HG02798 (cell line): ENCODE results near the gene SECISBP2L.
"Not testable (repeated sequence)": the region's sequence is repeated elsewhere in the genome, so short reads cannot be mapped to it uniquely, and the experiment has no call there.

ENCODE experiments used
- ATAC-seq: cut with Tn5 transposase; IDR thresholded peaks from one replicate; pipeline ENCODE4 v1.9.1; 2021; ENCODE audit warnings: mild to moderate bottlenecking; ENCODE audit not compliant: unreplicated experiment, poor library complexity

SECISBP2L gene

GRCh38 chr15:49046220-49047102 lies at the start of gene SECISBP2L:
SECISBP2L (minus strand) TSS chr15:49046446; CDS start chr15:49046299, 147 bp downstream.
- ATAC-seq: peak; percentile 97

- ATAC-seq: no peak
Measured at GRCh38 chr15:49094923-49095322, 48.7 kb upstream of the SECISBP2L start.

GRCh38 chr15:49093252-49094105 lies 47.2 kb upstream of the SECISBP2L start:
- ATAC-seq: no peak

GRCh38 chr15:49088996-49089395 lies 42.8 kb upstream of the SECISBP2L start:
- no peak for ATAC-seq

GRCh38 chr15:49085696-49086459 lies 39.6 kb upstream of the SECISBP2L start:
- ATAC-seq: no peak

GRCh38 chr15:49084285-49084570 lies 38.0 kb upstream of the SECISBP2L start:
- no peak for ATAC-seq

GRCh38 chr15:49083401-49084284 lies 37.4 kb upstream of the SECISBP2L start:
- ATAC-seq: no peak

GRCh38 chr15:49082960-49083359 lies 36.7 kb upstream of the SECISBP2L start:
- ATAC-seq: no peak

GRCh38 chr15:49079340-49080039 lies 33.2 kb upstream of the SECISBP2L start:
- no peak for ATAC-seq

GRCh38 chr15:49075881-49076280 lies 29.6 kb upstream of the SECISBP2L start:
- ATAC-seq: no peak

GRCh38 chr15:49074589-49075287 lies 28.5 kb upstream of the SECISBP2L start:
- ATAC-seq: not testable (repeated sequence)

GRCh38 chr15:49066372-49066771 lies 20.1 kb upstream of the SECISBP2L start:
- no peak for ATAC-seq

GRCh38 chr15:49064884-49065283 lies 18.6 kb upstream of the SECISBP2L start:
- ATAC-seq: no peak

- ATAC-seq: no peak
Measured at GRCh38 chr15:49064281-49064653, 18.0 kb upstream of the SECISBP2L start.

GRCh38 chr15:49063402-49064280 lies 17.4 kb upstream of the SECISBP2L start:
- ATAC-seq: no peak

- no peak for ATAC-seq
Measured at GRCh38 chr15:49062900-49063299, 16.7 kb upstream of the SECISBP2L start.

- ATAC-seq: no peak
Measured at GRCh38 chr15:49060710-49061495, 14.7 kb upstream of the SECISBP2L start.
